ENCODE data around the gene NCKAP5L.

GRCh38 chr12:49823350-49823749 is 4.9 kb downstream of the NCKAP5L start:
- no peak for TF ChIP-seq PHF8 (IDR thresholded peaks at IDR 0.05; ENCODE audit: borderline replicate concordance, low read depth)
- TF ChIP-seq REST (IDR thresholded peaks at IDR 0.05): no peak
- no peak for TF ChIP-seq POLR2AphosphoS2 (conservative IDR thresholded peaks at IDR 0.05; ENCODE audit: low read length)
- TF ChIP-seq CTCF (IDR thresholded peaks at IDR 0.05): no peak
- TF ChIP-seq EP300 (IDR thresholded peaks at IDR 0.05): no peak
- TF ChIP-seq RNF2 (IDR thresholded peaks at IDR 0.05; ENCODE audit: borderline replicate concordance, low read depth): no peak
- TF ChIP-seq KDM1A (IDR thresholded peaks at IDR 0.05; ENCODE audit: low read depth): no peak
- TF ChIP-seq PBX3 (IDR thresholded peaks at IDR 0.05): no peak
- TF ChIP-seq POLR2A (IDR thresholded peaks at IDR 0.05; ENCODE audit: low read length): no peak
- no peak for TF ChIP-seq ESRRA (IDR thresholded peaks at IDR 0.05; ENCODE audit: borderline replicate concordance, low read length)
- TF ChIP-seq NR3C1 (IDR thresholded peaks at IDR 0.05): no peak
- TF ChIP-seq MAZ (IDR thresholded peaks at IDR 0.05; ENCODE audit: borderline replicate concordance, low read depth, low read length): no peak

Data from A549 (cell line).